Occipital lobe (tissue), 2 donors: ENCODE results near the gene GCA. TPM values are rescaled to one million over a fixed set of nuclear protein-coding genes. Genes with fewer than 3 reads are reported as not detected.

Experiments
- DNase-seq: peaks from one replicate; lab custom pipeline; 2025; lab: John Stamatoyannopoulos, UW
- total RNA-seq: library from RNA; depleted of rRNA; stranded (reverse); fragments of >200 nt; gene quantifications from one replicate; pipeline ENCODE4 v1.2.3, GENCODE V29; 2014

The GCA gene
- total RNA-seq, 1 donor from 2014 or later, result 39.6 TPM

DNA sequence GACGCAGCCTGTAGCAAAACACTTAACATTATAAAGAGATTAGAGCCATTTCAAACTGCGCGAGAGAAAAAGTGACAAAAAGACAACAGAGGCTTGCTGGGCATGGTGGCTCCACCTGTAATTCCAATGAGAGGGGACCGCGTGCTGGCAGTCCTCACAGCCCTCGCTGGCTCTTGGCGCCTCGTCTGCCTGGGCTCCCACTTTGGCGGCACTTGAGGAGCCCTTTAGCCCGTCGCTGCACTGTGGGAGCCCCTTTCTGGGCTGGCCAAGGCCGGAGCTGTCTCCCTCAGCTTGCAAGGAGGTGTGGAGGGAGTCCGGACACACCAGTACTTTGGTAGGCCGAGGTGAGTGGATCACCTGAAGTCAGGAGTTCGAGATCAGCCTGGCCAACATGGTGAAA, 16.1 kb upstream of the GCA start:
- DNase-seq, result no peak

DNA sequence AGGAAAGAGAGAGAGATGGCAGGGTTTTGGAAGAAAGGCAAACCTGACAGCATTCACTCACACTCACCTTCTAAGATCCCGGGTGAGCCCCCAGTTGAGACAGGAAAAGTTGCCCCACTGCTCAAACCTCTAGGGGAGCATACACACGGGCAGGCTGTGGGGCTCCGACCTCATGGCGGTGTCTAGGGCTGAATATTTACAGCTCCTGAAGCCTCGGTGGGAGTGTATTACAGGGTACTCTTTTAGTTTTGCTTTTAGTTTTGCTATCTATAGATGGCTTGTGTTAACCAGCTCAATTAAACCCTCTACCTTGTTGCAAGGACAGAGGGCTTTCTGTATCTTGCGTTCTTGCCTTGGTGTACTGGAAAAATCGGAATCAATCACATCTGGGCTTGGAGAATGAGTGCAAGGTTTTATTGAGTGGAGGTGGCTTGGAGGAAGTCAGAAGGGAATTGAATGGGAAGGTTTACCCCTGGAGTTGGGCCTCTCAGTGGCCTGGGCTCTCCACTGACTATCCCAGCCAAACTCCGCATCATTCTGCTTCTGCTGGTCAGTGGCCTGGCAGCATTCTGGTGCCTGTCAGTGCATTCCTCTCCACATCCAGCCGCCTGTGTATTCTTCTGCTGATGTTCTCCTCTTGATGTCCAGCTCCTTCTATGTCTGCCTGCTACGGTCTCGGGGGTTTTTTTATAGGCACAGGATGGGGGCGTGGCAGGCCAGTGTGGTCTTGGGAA, 15.3 kb upstream of the GCA start:
- no peak for DNase-seq

DNA sequence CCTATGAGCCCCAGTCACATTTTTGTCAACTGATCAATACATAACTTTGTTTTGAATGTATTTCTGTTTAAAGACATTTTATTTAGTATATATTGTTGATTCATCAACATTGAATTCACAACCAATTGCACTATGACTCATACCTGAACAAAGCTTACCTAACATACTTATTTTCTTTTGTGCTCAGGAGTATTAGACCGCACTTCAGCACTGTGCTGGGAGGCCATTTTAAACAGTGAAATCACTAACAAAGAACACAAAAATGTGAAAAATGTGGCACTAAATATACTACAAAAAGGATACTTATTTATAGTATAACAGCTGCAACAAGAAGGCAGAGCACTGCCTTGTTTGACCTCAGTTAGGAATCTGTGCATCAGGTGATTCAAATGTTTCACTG, 13.1 kb upstream of the GCA start:
- no peak for DNase-seq

DNA sequence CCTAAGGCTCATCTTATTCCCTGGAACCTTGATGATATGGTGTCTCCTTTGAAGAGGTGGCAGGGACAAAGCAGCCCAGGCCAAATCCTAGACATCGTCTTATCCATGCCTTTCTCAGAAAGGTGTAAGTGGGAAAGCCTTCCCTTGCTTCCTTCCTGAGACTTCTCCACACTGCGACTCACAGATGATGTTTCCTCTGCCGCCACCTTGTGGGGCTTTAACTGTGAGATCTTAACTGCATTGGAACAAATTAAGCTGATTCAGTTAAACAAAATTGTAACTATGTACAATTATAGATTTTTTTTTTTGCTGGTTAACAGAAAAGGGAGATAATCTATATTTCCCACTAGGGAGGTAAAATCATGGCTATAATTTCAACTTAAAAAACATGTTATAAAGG, 10.0 kb upstream of the GCA start:
- no peak for DNase-seq

DNA sequence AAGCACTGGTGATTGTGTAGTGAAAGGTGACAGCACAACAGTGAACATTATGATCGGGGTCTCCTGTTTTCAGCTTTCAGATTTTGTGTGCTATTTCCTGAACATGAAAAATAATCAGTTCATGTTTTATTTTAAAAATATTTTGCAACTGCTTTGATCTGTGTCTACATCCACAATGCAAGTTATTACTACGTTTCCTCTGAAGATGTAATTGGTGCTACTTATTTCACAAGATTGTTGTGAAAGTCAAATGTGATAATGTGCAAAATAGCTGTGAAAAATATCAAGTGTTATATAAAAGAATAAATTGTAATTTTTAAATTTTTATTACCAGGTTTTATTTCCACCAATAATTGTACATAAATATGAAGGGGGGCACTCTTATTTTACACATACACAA, 6.1 kb upstream of the GCA start:
- no peak for DNase-seq

DNA sequence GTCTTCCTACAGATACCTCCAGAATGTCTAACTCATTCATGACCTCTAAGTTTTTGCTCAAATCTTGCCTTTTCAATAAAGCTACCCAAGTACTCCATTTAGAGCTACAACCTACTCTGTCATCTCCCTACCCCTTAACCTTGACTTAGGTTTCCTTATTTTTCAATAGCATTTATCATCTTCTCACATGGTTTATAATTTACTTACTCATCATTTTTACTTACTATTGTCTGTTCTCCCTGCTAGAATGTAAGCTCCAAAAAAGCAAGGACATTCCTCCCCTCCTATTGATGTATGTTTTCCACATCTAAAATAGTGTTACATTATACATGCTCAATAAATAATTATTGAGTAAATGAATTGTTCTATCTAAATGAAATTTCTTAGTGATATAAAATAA, 3.1 kb upstream of the GCA start:
- no peak for DNase-seq

DNA sequence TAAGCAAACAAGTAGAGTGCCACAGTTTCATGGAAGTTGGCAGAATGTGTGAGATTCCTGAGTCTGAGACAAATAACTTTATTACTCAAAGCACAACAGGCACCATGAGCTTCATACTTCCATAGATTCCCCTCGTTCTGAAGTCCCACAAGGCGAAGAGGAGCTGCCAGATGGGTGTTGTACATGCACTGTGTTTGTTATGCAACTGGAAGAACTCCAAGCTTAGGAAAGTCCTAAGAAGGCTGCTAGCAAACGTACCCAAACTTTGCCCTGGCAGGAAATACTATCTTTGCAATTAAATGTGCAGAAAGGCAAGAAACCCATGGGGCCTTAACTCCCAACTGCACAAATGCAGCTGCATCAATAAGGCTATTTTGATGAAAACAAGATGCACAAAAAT, 1.6 kb upstream of the GCA start:
- DNase-seq, result no peak

DNA sequence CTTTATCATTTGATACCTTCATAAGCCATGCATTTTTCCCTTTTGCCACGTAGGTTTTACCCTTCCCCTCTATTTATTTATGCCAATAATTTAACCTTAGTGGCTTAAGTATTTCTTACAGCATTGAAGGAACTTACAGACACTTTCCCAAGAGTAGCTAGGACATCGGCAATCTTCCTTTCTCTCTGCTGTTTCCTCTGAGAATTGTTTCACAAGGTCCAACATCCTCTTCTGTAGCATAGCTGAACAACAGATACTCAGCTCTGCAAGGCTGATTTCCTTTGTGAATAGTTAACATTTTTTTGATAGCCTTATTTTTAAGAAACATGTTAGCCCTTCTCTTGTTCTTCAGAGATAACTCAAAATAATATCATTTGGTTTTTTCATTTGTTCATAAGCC, 1.1 kb upstream of the GCA start:
- DNase-seq, result no peak

DNA sequence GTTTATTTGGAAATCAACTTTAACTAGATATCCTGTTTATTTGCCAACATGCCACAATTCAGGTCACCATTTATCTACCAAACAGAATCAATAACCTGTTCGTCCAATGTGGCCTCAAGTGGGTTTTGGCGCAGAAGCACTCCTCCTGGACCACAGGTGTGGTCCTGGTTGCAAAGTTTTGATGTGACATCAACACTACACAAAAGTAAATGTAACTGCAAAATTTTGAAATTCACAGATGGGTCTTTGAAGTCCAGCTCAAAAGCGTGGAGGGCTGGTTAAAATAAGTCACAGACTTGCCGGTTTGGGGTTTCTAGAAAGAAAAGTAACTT, 474 bp upstream of the GCA start:
- no peak for DNase-seq

DNA sequence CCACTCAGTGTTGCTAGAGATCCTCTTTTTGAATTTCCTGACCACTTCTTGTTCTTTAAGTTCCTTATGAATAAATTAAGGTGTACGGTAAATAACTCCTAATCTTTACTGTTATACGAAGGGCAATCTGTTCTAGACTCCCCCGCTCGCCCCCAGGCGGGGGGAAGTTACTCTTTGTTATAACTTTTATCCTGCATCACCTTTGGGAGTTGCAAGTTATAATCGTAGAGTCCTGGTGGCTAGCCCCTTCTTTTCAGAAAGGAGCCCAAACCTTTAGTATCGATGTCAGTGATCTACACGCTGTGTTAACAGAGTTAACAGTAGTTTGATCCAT, 652 bp downstream of the GCA start:
- no peak for DNase-seq

DNA sequence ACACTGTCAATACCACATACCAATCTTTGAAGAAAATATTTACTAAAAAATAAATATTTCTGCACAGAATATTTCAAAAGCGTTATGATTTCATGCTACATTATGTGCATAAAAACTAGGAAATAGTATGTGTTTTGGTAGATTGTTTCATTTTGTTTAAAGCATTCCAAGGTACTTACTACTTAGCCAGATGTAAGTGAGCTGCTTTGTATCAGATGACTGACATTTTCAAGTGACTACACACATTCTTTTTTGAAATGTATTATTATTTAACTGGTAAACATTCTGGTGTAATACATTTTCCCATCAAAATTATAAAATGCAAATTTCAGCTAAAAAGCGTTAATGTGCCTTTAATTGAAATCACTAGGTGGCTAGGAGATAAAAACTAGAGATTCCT, 21.5 kb downstream of the GCA start:
- DNase-seq, result no peak

DNA sequence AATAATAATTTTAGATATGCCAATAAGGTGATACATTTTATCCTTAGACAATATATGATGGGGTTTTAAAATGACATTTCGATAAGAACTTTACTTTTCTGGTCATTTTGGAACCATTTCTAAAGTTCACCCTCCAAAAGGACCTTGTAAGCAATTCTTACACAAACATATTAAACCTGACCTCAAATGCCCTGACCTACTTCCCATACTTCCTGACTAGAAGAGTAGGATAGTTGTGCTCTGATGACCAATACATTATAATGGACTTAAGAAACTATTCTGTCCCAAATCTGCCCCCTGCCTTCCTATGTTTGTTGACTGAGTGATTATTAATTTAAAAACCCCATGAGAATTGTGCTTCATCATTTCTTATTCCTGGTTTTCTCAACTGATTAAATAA, 24.6 kb downstream of the GCA start:
- no peak for DNase-seq

DNA sequence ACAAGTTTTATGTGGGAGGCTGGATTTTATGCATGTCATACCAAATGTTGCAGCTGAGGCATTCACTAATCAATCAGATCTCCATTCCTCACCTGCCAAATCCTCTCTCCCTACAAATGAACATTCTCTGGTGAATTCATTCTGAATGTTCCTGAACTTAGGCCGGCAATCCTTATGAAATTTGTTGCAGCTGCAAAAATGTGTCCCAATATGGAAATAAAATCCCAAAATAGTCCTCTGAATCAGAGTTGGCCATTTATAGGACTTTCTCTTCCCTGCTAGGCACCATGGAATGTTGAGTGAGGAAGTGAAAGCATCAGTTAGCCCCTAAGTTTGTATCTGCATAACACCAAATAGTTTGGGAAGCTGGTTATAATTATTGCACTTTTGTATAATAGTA, 25.6 kb downstream of the GCA start:
- DNase-seq, result no peak

DNA sequence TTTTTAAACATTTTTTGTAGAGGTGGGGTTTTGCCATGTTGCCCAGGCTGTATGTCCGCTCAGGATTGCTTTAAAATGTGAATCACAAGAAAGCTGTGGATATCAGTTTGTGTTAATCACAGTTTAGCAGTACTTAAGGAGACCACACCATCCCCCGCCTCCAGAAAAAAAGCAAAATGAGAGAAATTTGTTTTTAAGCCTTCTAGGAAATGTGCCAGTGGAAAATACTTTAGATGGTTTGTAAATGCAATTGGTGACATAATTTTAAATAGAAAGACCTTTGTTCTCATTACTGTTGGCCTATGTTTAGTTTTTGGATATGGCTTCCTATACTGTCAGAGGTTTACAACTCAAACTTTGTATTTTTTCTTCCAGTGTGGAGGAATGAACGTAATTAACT, 27.0 kb downstream of the GCA start:
- DNase-seq, result no peak

DNA sequence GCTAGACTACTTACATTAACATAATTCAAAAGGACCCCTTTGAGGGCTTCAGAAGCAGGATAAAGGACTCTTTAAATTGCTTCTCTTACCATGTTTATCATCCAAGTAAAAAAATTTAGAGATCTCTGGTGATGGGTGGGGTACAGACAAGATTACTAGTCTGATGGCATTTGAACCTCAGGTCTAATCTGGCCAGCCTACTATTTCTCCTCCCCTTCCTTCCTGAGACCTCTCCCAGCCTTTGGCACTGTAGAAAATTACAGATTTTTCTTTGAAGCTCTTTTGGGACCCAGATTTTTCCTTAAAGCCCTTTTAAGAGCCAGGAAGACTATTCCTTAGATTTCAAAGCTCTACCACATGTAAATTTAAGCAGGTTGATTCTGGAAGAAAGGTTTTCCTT, 28.9 kb downstream of the GCA start:
- no peak for DNase-seq

DNA sequence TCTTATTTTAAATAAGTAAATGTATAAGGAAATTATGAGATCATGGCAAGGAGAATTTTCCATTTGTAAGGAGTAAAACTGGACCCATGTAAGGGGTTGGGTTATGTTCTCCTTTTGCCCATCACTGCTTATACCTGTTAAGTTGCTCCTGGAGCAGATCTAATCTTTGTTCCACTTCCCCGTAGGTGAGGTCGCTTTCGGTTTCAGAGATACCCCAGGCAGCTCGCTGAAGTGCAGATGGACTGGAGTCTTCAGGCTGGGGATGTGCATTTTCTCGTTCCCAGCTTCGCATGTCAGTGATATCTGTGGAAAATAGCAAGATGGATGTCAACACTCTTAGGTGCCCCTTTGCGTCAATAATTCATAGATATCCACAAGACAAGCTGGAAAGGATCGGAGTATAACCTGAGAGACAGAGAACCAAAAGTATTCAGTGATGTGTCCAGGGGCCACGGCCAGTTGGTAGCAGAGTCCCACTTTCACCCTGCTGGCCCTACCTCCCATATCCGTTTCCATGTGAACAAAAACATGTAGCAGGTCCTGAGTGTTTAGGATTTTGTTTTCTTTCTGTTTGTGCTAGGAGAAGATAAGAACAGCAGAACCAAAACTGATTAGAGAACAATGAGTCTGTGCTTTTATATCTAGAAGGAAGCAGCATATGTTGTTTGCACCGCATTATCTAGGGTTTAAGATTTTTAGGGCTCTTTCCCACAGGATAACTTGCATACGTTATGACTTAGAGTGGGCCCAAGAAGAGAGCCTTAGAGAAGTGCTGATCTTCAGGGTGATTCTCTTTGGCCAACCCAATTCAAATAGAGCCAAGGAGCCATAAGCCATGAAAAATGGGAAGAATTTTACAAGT, 36.0 kb downstream of the GCA start:
- DNase-seq, result no peak

DNA sequence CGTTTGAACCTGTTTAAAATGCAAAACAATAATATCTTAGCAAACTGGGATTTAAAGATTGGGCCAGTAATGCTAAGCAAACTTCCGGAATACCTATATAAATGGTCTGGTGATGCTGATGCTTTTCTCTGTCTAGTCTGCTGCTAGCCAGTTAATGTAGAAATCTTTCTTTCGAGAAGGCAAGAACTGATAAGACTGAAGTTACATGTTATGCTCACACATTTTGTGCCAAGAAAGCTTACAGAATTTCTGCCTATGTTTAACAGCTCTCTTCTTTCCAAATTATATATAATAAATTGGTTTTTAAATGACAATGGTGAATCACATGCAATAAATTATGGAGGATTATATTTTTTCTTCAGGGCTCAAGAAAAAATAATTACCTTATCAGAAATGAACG, 37.9 kb downstream of the GCA start:
- DNase-seq, result no peak

DNA sequence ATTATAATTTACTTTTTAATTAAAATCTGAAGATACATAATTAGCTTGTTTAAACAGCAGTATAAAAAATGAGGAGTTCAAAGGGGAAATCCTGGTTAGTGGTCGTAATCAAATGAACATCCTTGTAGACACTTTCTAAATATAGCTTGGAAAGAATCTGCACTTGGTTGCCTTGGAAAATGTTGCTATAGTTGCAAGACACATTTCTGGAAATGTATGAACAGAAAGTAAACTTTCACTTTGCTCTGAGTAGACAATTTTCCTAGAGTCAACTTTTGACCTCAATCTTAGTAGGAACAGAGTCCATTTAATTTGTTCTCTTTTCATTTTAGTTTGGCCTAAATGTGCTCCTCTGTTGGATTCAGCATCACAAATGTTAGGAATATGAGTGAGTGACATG, 38.3 kb downstream of the GCA start:
- no peak for DNase-seq

DNA sequence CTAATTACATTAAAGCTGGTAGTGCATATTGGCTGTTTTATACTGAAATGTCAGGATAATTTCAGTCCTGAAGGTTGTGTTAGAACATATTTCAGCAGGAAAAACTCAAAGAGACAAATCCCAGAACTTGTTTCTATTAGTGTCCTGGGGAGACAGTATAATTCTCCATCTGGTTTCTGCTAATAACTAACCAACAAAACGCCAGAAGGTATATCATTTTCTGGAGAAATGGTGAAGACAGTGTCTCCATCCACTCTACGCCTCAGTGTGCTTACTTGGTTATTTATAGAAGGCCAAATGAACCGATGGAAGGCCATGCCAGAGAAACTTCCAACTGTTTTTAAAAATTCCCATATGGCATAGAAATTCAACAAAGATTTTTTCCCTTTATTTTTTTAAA, 41.6 kb downstream of the GCA start:
- DNase-seq, result no peak

DNA sequence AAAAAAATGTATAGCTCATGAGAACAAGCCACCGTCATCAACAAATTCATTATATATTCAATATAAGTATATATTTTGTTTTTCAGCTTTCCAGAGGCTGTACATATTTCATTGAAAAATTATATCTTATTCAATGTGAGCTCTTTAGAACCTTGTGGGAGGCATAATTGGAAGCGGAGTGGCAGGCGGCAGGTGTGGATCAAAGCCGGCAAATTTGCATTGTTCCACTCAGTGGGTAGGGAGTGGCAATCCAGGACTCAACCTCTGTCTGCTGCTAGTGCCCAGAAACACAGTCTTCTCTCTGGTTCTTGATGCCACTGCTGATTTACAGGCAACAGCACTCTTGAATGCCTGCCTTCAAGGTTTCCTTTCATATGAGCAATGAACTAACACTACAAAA, 46.9 kb downstream of the GCA start:
- DNase-seq, result no peak

DNA sequence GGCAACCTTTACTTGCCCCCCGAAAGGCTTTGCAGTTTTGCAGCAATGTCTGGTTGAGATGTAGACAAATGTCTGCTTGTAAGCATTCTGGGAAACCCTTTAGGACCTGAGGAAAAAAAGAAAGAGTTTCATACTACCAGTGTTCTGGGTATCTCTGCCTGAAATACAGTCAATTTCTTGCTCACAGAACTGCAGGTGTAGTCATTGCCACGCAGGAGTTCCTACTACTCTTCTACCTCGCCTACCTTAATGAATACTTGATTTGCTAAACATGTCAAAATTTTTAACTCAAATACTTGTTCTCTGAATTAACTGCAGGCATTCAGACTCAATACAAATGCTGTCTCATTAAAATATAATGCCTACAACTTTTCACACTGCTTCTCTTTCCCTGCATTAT, 56.4 kb downstream of the GCA start:
- no peak for DNase-seq

DNA sequence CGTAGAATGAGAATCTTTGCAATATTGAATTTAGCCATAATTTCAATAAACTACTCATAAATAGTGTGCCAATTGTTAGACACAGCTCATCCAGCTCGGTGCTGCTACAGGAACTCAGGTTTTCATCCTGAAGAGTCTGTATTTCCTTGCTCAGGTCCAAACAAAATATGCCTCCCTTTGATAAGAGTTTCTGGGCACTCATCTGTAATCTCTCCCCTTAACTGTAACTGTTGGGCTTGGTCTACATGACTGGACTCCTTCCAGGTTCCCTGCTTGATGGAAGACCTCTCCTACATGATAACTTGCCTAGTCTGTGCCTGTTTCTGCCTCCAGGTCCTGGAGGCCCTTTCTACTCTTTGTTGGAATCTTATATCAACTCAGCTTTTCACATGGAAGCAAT, 57.9 kb downstream of the GCA start:
- DNase-seq, result no peak

DNA sequence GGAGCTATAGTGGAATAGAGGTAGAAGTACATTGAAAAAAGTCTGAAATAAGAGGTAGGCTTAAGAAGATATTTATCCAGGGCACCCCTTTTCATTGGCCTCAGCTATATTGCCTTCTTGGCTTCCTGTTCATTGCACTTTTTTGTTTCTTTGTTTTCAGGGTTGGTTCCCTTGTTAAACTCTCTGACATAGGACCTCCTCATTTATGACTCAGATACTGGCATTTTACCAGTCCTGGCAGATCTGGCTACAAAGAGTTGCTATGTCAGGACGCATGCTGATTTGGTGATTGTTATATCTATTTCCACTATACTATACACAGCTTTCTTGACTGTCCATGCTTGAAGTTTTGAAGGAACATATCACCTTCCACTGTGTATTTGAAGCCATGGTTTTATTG, 60.0 kb downstream of the GCA start:
- no peak for DNase-seq
